Measurements from ENCODE around the gene SLC23A1. TPM values are rescaled to one million over a fixed set of nuclear protein-coding genes. Genes with fewer than 3 reads are reported as not detected.

Gene SLC23A1
- polyA plus RNA-seq, 2 of the 4 experiments (the other 2 are of a cell fraction): 4.3 to 7.7 TPM

- no peak for TF ChIP-seq FOSB (CRISPR knock-in tag; IDR thresholded peaks at IDR 0.05)
- TF ChIP-seq FOXS1 (CRISPR knock-in tag; IDR thresholded peaks at IDR 0.05): no peak
- TF ChIP-seq ELK1 (IDR thresholded peaks at IDR 0.05; ENCODE audit: low read depth, low read length): no peak
- TF ChIP-seq MAZ (IDR thresholded peaks at IDR 0.05; ENCODE audit: borderline replicate concordance, low read depth, low read length): no peak
- no peak for TF ChIP-seq NPAS2 (CRISPR knock-in tag; IDR thresholded peaks at IDR 0.05; ENCODE audit: borderline replicate concordance)
- TF ChIP-seq CTCF (IDR thresholded peaks at IDR 0.05): no peak
Observed at GRCh38 chr5:139344177-139344576, 38.9 kb downstream of the SLC23A1 start (continued).

- H3K9me3 ChIP-seq: no peaks in the 10 kb centered on the region
- ChIA-PET CTCF (interaction anchor here (1.4 to 1.6 kb wide), 2 partner anchors 32 to 50 kb away, joined by 3 read pairs; partner anchors contain the start of gene MATR3), POLR2A (no interaction called here)
- H3K27ac ChIP-seq: no peak overlapping the region
- DNase-seq (ENCODE audit: low read depth in 1 of 2, low spot score in 1 of 2): no peak
- H3K4me1 ChIP-seq: peaks cover 19% of the 10 kb centered on the region; the same call in 2 of the 3 replicates
- H3K4me3 ChIP-seq: peak overlapping the region; percentile 81
- TF ChIP-seq ELK1 (IDR thresholded peaks at IDR 0.05; ENCODE audit: low read depth, low read length): no peak
- no peak for TF ChIP-seq JUN (IDR thresholded peaks at IDR 0.05)
- no peak for TF ChIP-seq RNF2 (IDR thresholded peaks at IDR 0.05; ENCODE audit: borderline replicate concordance, low read depth)
- no peak for TF ChIP-seq GATA3 (IDR thresholded peaks at IDR 0.05; ENCODE audit: borderline replicate concordance)
- TF ChIP-seq CBX2 (IDR thresholded peaks at IDR 0.05; ENCODE audit: borderline replicate concordance, low read depth): no peak
- TF ChIP-seq FOSL2 (IDR thresholded peaks at IDR 0.05): no peak
- no peak for TF ChIP-seq FOSL2 (CRISPR knock-in tag; IDR thresholded peaks at IDR 0.05)
- no peak for TF ChIP-seq FOXS1 (CRISPR knock-in tag; IDR thresholded peaks at IDR 0.05)
- TF ChIP-seq RAD21 (conservative IDR thresholded peaks at IDR 0.05 in 1 of 2, IDR thresholded peaks at IDR 0.05 in 1 of 2): no peak
- no peak for TF ChIP-seq TP53 (CRISPR knock-in tag; IDR thresholded peaks at IDR 0.05)
- no peak for ATAC-seq
- WGBS (ENCODE audit: missing lambda C conversion rate): 92% methylated on average over 9 of the region's 9 CpGs
- H3K4me2 ChIP-seq: peak overlapping the region; percentile 94
- no peak for FAIRE-seq
Observed at GRCh38 chr5:139343476-139343875, 39.6 kb downstream of the SLC23A1 start.

GRCh38 chr5:139342423-139342723, 40.7 kb downstream of the SLC23A1 start:
- FAIRE-seq: no peak
- Histone ChIP-seq H3K9me3 (no peaks in the 10 kb centered on the region), H3K4me1 (peaks cover 19% of the 10 kb centered on the region; the same call in 2 of the 3 replicates), H3K4me3 (peak overlapping the region; percentile 81), H3K27ac (peak overlapping the region; percentile 90 to 91), H3K4me2 (peak overlapping the region; percentile 94)
- DNase-seq (ENCODE audit: low read depth in 1 of 2, low spot score in 1 of 2): no peak
- ChIA-PET POLR2A (interaction anchor here (0.6 to 2.7 kb wide), 11 partner anchors 11 to 783 kb away, joined by 3 to 38 read pairs (median 6); partner anchors contain the start of gene MATR3), CTCF (interaction anchor here (0.7 to 2.7 kb wide), 15 partner anchors 9 to 523 kb away, joined by 3 to 17 read pairs (median 4); no protein-coding TSS in a partner anchor)
- WGBS (ENCODE audit: missing lambda C conversion rate): 0% methylated on average over 16 of the region's 16 CpGs
- no peak for ATAC-seq
- no peak for TF ChIP-seq PHF8 (IDR thresholded peaks at IDR 0.05; ENCODE audit: borderline replicate concordance, low read depth)
- TF ChIP-seq E2F6 (IDR thresholded peaks at IDR 0.05; ENCODE audit: borderline replicate concordance, low read depth): 0 out of 2 replicates have a peak, but pooled peaks have one; percentile 20
- peak; percentile 44; the same call in 1 of the 2 replicates for TF ChIP-seq MYC (IDR thresholded peaks at IDR 0.05; ENCODE audit: borderline replicate concordance, low read length)
- no peak for TF ChIP-seq PBX3 (IDR thresholded peaks at IDR 0.05)
- no peak for TF ChIP-seq CHD4 (IDR thresholded peaks at IDR 0.05; ENCODE audit: borderline replicate concordance)
- TF ChIP-seq KDM5A (IDR thresholded peaks at IDR 0.05): no peak
- TF ChIP-seq ATOH8 (CRISPR knock-in tag; IDR thresholded peaks at IDR 0.05; ENCODE audit: low read depth): no peak
- TF ChIP-seq RFX5 (IDR thresholded peaks at IDR 0.05): no peak

Measured in A549 (cell line).